SKM-1 (cell line): ENCODE results near the gene BRPF1.

Experiments
- DNase-seq: peaks from one replicate; lab custom pipeline; 2025; ENCODE audit not compliant: unreplicated experiment; lab: John Stamatoyannopoulos, UW

Gene BRPF1

DNA sequence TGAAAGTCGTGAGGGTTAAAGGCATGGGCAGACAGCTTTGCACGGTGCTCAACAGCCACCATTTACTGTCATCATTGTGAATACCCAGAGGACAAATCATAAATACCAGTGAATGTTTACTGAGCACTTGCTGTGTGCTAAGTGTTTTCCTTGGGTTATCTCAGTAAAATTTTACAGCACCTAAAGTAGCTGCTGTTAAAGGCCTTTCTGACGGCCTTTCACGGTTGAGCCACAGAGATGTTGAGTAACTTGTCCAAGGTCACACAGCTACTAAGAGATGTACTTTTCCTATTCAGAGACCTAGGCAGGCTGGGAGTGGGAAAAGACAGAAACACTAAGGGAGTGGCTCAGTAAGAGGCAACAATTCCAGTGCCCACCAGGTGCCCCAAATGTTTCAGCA is 28.3 kb upstream of the BRPF1 start:
- DNase-seq = no peak

DNA sequence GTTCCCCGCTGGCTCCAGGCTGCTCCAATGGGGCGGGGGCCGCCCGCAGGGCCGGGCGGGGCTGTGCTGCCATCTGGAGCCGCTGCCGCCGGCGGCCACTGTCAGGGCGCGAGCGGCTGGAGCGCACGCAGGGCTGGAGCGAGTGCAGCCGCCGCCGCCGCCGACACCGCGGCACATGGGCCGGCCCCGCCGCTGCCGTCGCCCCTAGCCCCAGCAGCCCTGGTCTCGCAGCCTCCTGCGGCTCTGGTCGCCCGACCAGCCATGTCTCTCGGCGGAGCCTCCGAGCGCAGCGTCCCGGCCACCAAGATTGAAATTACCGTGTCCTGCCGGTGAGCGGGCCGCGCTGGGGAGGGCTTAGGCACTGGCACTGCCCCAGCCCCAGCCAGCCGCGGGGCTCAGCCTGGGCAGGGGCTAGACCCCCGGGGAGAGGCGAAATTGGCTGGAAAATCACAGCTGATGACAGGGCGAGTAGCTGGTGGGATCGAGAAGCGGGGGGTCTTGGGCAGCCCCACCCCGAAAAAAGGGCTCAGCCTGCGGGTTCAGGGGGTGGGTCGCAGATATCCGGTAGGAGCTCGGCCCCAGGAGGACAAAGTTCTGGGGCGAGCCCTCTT is 27.7 kb upstream of the BRPF1 start, which contains the start of gene CPNE9:
Gene CPNE9 (plus strand): TSS at position 98 of the 611 bp plus-strand sequence. CDS start 164 bp downstream, at position 262.
- DNase-seq = no peak

DNA sequence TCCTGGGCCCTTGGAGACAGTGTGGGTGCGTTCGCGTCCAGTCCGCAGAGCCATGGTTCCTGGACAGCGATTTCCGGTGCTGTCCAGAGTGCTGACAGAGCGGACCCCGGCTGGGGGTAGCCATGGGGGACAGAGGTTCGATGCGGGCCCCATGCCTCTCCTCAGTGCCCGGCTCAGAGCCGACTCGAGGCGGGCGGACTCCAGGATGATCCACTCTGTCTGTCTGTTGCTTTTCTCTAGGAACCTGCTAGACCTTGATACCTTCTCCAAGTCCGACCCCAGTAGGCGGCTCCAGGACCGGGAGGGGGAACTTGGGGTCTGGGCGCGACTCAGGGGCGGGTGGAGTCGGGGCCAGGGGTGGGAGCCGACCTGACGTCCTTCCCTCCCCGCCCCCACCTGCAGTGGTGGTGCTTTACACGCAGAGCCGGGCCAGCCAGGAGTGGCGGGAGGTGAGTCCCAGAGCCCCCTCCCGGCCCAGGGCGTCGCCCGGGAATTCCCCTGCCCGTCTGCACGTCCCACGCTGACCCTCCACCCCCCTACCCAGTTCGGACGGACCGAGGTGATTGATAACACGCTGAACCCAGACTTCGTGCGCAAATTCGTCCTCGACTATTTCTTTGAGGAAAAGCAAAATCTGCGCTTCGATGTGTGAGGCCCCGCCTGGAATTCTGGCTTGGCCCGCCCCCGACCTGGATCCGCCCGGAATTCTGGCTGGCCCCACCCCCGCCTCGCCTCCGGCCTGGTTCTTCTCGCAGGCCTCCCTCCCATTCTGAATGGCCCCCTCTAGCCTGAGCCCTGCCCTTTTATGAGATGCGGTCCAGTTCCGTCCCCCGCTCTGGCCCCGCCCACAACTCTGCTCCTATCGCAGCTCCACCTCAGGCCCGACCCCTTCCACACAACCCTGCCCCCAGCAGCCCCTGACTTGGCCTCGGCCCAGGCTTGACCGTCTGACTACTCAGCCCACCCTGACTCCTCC is 26.9 kb upstream of the BRPF1 start:
- DNase-seq = no peak

DNA sequence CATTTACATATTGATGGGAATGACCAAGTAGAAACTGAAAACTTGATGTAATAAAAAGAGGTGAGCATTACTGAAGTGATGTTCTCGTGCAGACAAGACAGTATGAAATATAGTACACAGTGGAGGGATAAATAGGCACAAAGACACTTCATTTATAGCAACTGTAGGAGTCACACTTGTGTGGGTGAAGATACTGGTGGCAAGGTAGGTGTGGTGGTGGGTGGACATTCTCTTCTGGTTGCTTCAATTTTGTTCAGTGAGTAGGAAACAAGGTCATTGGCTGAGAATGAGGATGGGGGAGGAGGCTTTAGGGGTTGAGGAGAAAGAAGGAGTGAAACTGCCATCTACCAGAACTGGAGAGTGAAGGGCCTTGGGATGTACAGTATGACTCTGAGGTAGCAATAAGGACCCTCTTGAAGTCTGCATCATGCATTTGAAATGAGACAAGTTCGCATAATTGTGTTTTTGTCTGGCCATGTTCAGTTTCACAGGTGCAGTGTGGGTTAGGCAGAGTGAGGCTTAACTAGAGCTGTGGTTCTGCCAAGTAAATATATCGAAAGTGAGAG is 21.3 kb upstream of the BRPF1 start:
- no peak for DNase-seq

DNA sequence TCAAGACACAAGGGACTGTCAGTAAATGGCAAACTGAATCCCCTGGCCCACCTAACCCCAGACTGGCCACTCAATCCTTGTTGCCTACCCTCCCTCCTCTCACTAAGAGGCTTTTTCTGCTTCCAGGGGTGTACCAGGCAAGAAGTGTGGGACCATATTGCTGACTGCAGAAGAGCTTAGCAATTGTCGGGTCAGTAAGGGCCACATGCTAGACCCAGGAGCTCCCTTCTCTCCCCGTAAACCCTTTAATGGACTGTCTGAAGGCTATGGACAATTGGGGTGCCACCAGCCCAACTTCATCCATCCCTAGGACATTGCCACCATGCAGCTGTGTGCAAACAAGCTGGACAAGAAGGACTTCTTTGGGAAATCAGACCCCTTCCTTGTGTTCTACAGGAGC is 19.1 kb upstream of the BRPF1 start:
- no peak for DNase-seq

DNA sequence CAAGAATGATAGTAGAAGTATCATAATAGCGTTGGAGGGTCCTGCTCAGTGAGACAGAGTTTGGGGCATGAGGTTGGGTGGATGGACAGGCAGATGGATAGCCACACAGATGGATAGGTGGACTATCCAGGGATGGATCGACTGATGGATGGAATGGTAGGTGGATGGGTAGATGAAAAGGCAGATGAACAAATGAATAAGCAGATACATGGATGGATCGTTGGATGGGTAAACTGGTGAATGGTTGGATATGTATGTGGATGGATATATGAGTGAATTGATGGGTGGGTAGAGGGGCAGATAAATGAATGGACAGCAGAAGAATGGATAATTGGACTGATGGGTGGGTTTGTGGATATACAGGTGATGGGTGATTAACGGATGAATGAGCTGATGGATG is 18.4 kb upstream of the BRPF1 start:
- no peak for DNase-seq

DNA sequence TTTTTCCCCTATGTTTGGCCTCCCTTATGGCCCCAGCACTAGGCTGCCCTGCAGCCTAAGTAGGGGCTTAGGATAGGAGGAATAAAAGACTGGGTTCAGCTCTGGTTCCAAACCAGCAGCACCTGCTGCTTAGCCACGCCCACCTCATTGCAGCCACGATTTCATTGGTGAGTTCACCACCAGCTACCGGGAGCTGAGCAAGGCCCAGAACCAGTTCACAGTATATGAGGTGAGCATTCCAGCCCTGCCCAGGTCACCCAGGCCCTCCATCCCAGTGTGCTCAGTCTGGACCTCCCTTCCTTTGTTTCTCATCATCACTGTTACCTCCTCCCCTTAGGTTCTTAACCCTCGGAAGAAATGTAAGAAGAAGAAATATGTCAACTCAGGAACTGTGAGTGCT is 16.4 kb upstream of the BRPF1 start:
- DNase-seq = no peak

DNA sequence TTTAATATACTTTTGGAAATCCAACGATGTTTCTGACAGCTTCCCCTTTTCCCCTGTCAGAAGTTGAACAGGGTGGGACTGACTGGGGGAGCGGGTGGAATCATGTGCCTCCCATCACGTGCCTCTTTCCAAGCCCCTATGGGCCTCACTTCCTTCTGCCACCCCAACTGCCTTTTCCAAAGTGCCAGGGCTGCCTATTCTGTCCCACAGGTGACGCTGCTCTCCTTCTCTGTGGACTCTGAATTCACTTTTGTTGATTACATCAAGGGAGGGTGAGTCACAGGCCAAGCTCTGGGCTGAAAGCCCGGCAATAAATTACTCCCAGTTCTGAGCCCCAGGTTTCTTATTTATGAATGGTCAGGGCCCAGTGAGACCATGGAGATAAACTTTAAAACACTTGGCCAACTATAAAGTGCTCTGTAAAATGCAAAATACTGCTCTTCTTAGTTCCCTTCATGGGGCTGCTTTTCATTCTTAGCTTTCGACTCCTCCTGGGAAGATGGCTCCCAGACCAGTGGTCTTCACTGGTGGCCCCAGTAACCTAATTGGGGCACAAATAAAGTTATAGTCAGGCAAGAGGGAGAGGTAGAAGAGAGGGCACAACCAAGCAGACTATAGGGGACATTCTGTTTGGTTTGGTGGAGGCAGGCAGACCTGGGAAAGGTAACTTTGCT is 15.6 kb upstream of the BRPF1 start:
- peak; percentile 87 for DNase-seq

DNA sequence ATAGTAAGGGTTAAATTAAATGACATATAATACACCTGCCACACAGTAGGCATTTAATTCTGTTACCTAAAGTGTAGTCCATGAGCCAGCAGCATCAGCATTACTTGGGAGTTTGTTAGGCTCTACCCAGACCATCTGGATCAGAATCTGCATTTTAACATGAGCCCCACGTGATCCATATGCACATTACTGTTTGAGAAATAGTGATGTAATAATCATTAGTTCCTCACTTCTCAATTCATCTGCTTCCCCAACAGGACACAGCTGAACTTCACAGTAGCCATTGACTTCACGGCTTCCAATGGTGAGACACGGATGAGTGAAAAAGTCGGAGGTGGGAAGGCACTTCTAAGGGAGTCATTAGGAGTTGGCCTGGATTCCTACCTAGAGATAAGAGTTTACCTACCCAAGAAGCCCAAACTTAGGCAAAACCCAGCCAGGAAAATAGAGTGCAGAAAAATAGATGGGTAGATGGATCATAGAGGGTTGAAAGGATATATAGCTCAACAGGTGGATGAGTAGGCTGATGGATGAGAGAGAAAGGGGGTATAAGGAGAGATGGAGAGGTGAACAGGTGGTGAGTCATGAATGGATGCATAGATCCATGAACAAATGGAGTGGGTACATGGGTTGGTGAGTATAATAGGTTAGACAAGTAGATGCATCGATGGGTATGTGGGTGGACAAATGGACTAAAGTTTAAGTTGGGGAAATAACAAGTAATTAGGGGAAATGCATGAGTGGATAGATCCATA is 14.6 kb upstream of the BRPF1 start:
- DNase-seq = no peak

DNA sequence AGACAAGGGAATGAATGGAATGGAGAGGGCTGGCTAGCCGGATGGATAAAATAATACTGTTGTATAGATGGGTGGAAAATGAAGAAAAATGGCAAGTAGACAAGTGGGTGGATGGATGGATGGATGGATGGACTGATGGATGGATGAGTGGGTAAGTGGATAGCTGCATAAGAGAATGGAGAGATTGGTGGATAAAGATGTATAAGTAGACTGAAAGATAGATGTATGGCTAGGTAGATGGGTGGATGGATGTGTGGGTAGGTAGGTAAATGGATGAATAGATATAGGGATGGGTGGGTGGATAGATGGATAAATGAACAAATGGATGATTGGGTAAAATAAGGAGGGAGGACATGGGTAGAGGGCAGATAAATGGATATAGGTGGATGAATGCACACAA is 14.0 kb upstream of the BRPF1 start:
- no peak for DNase-seq

DNA sequence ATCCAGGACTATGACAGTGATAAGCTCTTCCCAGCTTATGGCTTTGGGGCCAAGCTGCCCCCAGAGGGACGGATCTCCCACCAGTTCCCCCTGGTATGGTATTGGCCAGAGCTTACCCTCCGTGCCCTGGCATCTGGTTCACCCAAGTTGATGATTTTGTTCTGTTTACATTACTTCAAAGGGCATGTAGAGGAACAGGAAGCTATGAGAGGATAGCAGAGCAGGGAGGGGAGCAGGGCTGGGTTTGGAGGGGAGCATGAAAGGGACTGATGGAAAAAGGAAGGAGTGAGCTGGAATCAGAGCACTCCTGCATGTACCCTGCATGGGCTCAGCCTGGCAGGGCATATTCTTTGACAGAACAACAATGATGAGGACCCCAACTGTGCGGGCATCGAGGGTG is 13.4 kb upstream of the BRPF1 start:
- DNase-seq = no peak

DNA sequence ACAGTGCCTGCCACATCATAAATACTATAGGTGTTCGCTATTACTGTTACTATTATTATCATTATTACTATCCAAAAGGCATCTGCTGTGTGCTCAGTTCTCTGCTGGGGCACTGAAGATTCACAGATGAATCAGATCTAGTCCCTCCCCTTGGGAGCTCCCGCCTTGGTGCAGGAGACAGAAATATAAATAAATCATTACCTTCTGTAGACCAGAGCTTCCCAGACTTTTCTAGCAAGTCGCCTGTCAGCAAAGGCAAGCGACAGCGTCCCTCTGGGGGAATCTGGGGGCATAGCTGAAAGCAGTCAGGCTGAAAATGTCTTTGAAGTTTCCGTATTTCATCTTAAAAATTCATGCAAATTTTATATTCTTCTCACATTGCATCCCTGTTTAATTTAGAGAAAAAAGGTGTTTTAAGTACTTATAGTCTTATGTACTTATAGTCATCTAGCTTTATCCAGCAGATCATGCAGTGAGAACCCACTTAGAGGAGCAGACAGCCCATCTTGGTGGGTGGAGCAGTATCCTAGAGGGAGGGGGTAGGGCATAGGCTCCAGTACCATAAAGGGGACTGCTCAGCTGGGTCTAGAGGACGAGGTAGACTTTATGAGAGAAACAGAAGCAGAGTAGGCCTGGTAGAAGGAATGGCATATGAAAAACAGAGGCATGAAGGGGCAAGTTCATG is 10.4 kb upstream of the BRPF1 start:
- no peak for DNase-seq

DNA sequence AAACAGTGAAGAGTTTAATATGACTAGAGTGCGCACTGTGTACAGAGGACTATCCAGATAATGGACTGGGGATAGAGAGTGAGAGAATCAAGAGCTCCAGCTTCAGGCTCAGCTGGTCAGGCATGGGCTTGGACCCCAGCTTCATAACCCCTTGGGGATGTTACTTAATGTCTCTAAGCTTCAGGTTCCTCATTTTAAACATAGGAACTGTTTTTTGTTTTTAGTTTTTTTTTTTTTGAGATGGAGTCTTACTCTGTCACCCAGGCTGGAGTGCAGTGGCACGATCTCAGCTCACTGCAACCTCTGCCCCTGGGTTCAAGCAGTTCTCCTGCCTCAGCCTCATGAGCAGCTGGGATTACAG is 9.9 kb upstream of the BRPF1 start:
- DNase-seq = no peak

DNA sequence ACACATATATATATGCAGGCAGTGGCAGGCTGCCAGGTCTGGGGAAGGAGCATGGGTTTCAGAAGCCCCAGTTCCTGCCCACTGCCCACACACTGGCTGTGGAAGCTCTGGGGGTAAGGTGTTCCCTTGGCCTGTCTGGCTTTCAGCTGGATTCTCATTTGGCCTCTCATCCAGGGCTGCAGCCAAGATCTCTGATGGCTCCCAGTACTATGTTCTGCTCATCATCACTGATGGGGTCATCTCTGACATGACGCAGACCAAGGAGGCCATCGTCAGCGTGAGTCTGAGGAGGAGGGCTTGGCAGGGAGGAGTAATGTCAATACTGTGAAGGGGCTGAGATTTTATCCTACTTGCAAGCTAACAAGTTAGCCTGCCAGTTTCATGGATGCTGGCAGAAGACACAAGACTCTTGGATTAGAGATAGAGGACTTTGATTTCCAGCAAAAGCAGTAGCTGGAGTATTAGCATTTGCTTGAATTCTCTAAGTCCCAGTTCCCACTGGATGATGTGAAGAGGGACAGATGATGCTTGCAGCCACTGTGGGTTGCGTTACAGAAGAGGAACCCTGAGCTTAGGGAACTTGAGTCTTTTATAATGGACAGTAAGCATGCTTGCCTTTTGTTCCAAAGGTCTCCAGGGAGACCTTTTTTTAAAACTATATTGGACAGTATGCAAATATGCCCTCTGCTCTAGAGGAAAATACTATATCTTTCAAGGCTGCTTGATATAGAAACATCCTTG is 5.6 kb upstream of the BRPF1 start:
- DNase-seq = no peak

DNA sequence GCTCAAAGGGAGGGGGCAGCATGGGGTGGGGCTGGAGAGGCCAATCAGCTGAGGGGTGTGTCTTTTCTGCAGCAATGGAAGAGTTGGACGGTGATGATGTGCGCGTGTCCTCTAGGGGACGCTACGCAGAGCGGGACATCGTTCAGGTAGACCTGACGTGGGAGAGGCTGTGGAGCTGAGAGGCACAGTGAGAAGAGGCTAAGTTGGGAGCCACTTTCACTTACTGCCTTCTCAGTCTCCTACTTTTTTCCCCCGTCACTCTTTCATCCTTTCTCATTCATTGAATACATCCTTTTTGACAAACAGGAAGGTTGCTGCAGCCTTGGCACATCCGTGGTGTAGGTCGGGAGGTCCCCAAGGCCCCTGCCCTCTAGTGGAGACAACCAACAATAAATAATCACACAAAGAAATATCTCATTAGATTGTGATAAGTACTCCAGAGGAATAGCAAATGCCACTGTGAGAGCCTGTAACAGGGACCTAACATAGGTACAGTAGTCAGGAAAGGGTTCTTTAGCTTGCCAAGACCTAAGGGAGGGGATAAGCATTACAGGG is 4.4 kb upstream of the BRPF1 start:
- no peak for DNase-seq

DNA sequence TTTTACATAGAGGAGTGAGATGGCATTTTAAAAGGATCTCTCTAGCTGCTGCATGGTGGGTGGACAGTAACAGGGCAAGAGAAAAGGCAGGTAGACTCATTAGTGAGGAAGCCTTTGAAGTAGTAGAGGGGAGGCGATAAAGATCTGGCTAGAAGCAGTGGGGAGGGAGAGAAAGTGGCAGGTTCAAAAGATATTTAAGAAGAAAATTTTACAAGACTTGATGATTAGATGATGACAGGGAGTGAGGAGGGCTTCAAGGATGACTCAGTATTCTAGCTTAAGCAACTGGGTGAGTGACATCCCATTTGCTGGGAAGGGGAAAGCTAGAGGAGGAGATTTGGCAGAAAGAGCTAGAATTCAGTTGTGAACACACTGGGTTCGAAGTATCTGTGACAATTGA is 3.8 kb upstream of the BRPF1 start:
- DNase-seq = no peak

DNA sequence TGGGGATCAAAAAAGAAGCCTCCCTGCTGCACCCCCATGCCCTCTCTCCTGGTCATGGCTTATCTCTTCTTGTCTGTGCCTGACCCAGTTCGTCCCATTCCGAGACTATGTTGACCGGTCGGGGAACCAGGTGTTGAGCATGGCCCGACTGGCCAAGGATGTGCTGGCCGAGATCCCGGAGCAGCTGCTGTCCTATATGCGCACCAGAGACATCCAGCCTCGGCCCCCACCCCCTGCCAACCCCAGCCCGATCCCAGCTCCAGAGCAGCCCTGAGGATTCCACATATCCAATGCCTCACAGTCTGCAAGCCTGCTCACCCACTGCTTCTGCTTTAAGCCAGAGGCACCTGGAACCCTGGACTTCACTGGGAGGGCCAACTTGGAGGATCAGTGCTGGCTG is 2.1 kb upstream of the BRPF1 start:
- no peak for DNase-seq

DNA sequence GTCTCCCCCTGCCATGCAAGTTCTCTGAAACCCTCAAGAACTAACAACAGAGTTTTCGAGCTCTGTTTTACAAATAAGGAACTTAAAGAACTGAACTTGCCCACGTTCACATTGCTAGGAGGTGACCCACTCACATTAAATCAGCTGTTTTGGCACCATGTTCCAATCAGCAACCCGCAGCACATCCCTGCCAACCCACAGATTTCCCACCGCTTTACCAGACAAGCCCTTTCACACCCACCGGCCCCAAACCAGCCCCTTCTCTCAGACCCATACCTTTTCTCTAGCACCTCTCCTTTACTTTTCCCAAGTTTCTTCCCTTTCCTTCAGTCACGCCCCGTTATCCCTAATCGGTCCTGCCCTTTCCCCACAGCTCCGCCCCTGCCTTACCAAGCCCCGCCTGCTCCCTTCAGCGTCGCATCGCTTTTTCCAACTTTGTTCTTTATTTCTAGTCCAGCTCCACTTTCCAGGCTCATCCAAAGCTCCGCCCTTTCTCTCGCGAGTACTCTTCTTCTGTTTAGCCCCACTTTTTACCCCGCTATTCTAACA is 804 bp upstream of the BRPF1 start:
- peak; percentile 96 for DNase-seq
